ENCODE results near the gene F11R. TPM values are rescaled to one million over a fixed set of nuclear protein-coding genes. Genes with fewer than 3 reads are reported as not detected.

F11R gene
- total RNA-seq, 4 donors from 2014 or later = 3.1 to 6.0 (median 5.3) TPM

DNA sequence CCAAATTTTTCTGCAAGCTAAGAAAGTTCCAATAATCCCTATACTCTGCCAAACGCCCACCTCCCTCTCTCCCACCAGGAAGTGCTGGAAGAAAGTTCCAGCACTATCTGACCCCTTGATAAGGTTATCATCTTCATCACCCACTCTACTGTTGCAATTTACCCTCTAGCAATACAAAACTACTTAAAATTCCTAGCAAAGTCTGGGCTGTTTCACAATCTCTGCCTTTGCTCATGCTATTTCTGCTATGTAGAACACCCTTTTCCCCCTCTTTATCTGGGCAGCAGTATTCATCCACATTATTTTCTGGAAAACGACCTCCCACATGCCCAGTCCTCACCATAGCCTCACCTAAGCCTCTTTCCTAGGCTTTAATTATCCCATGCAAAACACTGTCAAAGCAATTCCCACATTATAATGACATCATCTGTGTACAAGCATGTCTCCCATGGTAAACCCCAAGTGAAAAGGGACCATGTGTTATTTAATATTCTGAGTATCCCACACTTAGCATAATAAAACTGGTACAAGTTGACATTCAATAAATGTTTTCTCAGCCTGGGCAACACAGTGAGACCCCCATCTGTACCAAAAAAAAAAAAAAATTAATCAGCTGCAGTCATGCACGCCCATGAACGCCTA lies 12.0 kb downstream of the F11R start:
- Histone ChIP-seq H3K27ac (no peak overlapping the region), H3K36me3 (no peaks in the 10 kb centered on the region), H3K4me3 (no peak overlapping the region), H3K4me1 (no peaks in the 10 kb centered on the region), H3K27me3 (no peaks in the 10 kb centered on the region), H3K9me3 (no peaks in the 10 kb centered on the region)
- intact Hi-C loops (cut with DNase I; ENCODE audit: low total_unique reads) = no loop called here
- DNase-seq (no peak), ATAC-seq (no peak)
- TF ChIP-seq POLR2A (IDR thresholded peaks at IDR 0.05) = no peak
- TF ChIP-seq, protein P1, sequence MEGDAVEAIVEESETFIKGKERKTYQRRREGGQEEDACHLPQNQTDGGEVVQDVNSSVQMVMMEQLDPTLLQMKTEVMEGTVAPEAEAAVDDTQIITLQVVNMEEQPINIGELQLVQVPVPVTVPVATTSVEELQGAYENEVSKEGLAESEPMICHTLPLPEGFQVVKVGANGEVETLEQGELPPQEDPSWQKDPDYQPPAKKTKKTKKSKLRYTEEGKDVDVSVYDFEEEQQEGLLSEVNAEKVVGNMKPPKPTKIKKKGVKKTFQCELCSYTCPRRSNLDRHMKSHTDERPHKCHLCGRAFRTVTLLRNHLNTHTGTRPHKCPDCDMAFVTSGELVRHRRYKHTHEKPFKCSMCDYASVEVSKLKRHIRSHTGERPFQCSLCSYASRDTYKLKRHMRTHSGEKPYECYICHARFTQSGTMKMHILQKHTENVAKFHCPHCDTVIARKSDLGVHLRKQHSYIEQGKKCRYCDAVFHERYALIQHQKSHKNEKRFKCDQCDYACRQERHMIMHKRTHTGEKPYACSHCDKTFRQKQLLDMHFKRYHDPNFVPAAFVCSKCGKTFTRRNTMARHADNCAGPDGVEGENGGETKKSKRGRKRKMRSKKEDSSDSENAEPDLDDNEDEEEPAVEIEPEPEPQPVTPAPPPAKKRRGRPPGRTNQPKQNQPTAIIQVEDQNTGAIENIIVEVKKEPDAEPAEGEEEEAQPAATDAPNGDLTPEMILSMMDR (IDR thresholded peaks at IDR 0.05 in 4 of 5, conservative IDR thresholded peaks at IDR 0.05 in 1 of 5) = no peak
- in situ Hi-C loops (cut with MboI; ENCODE audit: low sequenced_read_pairs in 4 of 4) = no loop called here

DNA sequence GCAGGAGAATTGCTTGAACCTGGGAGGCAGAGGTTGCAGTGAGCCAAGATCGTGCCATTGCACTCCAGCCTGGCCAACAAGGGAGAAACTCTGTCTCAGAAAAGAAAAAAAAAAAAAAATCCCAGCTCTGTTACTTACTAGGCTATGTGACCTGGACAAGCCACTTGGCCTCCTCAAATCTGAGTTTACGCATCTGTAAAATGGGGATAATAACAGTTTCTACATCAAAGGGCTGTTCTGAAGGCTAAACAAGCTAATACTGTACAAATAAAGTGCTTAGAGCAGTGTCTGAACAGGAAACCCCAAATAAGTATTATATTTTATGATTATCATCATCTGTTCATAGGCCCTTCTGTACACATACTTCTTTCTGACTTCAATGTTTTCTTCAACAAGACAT lies 13.6 kb downstream of the F11R start:
- Histone ChIP-seq H3K27me3 (no peaks in the 10 kb centered on the region), H3K27ac (no peak overlapping the region), H3K4me3 (no peak overlapping the region), H3K4me1 (no peaks in the 10 kb centered on the region), H3K9me3 (no peaks in the 10 kb centered on the region), H3K36me3 (no peaks in the 10 kb centered on the region)
- intact Hi-C loops (cut with DNase I; ENCODE audit: low total_unique reads) = no loop called here
- in situ Hi-C loops (cut with MboI; ENCODE audit: low sequenced_read_pairs in 4 of 4) = no loop called here
- no peak for ATAC-seq
- no peak for DNase-seq
- TF ChIP-seq, protein P1 (IDR thresholded peaks at IDR 0.05 in 4 of 5, conservative IDR thresholded peaks at IDR 0.05 in 1 of 5) = no peak
- TF ChIP-seq POLR2A (IDR thresholded peaks at IDR 0.05) = no peak

DNA sequence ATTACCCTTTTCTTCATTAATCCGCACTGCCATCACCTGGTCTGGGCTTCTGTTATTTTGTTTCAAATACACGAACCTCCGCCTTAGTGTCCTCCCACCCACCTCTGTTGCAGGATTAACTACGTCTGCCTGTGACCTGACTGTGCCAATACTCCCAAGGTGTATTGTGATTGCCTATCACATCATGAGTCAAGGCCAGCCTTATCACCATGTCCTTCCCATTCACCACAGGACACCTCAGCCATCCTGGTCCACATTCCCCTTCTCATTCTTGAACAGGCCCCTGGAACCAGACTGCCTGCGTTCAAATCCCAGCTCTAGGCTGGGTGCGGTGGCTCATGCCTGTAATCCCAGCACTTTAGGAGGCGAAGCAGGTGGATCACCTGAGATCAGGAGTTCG lies 14.4 kb downstream of the F11R start:
- no peaks in the 10 kb centered on the region for H3K36me3 ChIP-seq
- H3K4me1 ChIP-seq = no peaks in the 10 kb centered on the region
- no peaks in the 10 kb centered on the region for H3K27me3 ChIP-seq
- intact Hi-C loops (cut with DNase I; ENCODE audit: low total_unique reads) (no loop called here), in situ Hi-C loops (cut with MboI; ENCODE audit: low sequenced_read_pairs in 4 of 4) (no loop called here)
- no peak overlapping the region for H3K27ac ChIP-seq
- H3K4me3 ChIP-seq = no peak overlapping the region
- no peak for TF ChIP-seq POLR2A (IDR thresholded peaks at IDR 0.05)
- TF ChIP-seq, protein P1 (IDR thresholded peaks at IDR 0.05 in 4 of 5, conservative IDR thresholded peaks at IDR 0.05 in 1 of 5) = no peak
- ATAC-seq (no peak), DNase-seq (no peak)
- H3K9me3 ChIP-seq = no peaks in the 10 kb centered on the region

DNA sequence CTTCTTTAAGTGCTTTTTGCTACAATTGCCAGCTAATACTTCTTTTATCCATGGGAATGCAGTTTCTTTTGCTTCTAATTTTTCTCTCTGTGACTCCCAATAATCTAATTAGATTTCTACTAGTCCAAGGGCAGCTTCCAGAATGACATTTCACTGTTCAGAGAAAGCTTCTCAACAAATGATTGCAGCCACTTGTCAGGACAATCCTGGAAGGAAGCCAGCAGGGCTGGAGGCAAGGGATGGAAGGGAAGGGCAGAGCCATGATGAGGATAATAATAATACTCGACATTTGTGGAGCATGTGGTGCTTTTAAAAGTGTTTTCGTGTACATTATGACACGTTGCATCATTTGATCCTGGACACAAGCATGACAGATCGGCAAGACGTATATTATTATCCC lies 19.4 kb downstream of the F11R start:
- Histone ChIP-seq H3K27ac (no peak overlapping the region), H3K4me1 (no peaks in the 10 kb centered on the region), H3K27me3 (no peaks in the 10 kb centered on the region), H3K9me3 (no peaks in the 10 kb centered on the region), H3K4me3 (no peak overlapping the region), H3K36me3 (peaks cover 0 to 9% of the 10 kb centered on the region in 2 donors)
- in situ Hi-C loops (cut with MboI; ENCODE audit: low sequenced_read_pairs in 4 of 4) = no loop called here
- TF ChIP-seq, protein P1 (IDR thresholded peaks at IDR 0.05 in 4 of 5, conservative IDR thresholded peaks at IDR 0.05 in 1 of 5) = no peak
- DNase-seq (no peak), ATAC-seq (no peak)
- intact Hi-C loops (cut with DNase I; ENCODE audit: low total_unique reads) = no loop called here
